Hepatocyte (in vitro differentiated cells): Measurements from ENCODE around the gene KCNMA1. TPM values are rescaled to one million over a fixed set of nuclear protein-coding genes. Genes with fewer than 3 reads are reported as not detected.

Source experiments
- DNase-seq: peaks from one replicate; pipeline ENCODE4 v3.0.0-alpha.2; 2016; ENCODE audit warnings: low spot score
- H2AFZ ChIP-seq: fragments of 200-600 bp; sonication (generic); 2 replicates; pipeline ENCODE4 v1.6.0; 2016; ENCODE audit warnings: antibody characterized with exemption, mild to moderate bottlenecking
- H3K27ac ChIP-seq: fragments of 200-600 bp; sonication (generic); 2 replicates; pipeline ENCODE4 v1.5.1; 2016; ENCODE audit warnings: mild to moderate bottlenecking
- H3K27me3 ChIP-seq: fragments of 200-600 bp; sonication (generic); 2 replicates; pipeline ENCODE4 v1.6.1; 2016
- H3K36me3 ChIP-seq: fragments of 200-600 bp; sonication (generic); replicated peaks from 2 replicates; pipeline ENCODE4 v1.5.1; 2016; ENCODE audit warnings: low read depth; ENCODE audit not compliant: insufficient read depth
- H3K4me1 ChIP-seq: fragments of 200-600 bp; sonication (generic); 2 replicates; pipeline ENCODE4 v1.5.1; 2016; ENCODE audit warnings: mild to moderate bottlenecking, moderate library complexity; ENCODE audit not compliant: insufficient read depth
- H3K4me2 ChIP-seq: fragments of 200-600 bp; sonication (generic); 2 replicates; pipeline ENCODE4 v1.6.0; 2016
- H3K4me3 ChIP-seq: fragments of 200-600 bp; sonication (generic); 2 replicates; pipeline ENCODE4 v1.5.1; 2016; ENCODE audit warnings: mild to moderate bottlenecking
- H3K79me2 ChIP-seq: fragments of 200-600 bp; sonication (generic); 2 replicates; pipeline ENCODE4 v1.6.0; 2017; ENCODE audit warnings: mild to moderate bottlenecking
- H3K9me2 ChIP-seq: fragments of 200-600 bp; sonication (generic); replicated peaks from 2 replicates; pipeline ENCODE4 v1.6.0; 2017; ENCODE audit warnings: mild to moderate bottlenecking; ENCODE audit not compliant: insufficient read depth
- H3K9me3 ChIP-seq: fragments of 200-600 bp; sonication (generic); 2 replicates; pipeline ENCODE4 v1.5.1; 2016; ENCODE audit warnings: low read depth, mild to moderate bottlenecking
- H4K20me1 ChIP-seq: fragments of 200-600 bp; sonication (generic); 2 replicates; pipeline ENCODE4 v1.6.0; 2016; ENCODE audit warnings: mild to moderate bottlenecking; ENCODE audit not compliant: insufficient read depth, poor library complexity, severe bottlenecking
- EZH2 ChIP-seq: fragments of 200-600 bp; sonication (generic); IDR thresholded peaks from 2 replicates; pipeline ENCODE4 v1.6.1; 2016; ENCODE audit warnings: antibody characterized with exemption, mild to moderate bottlenecking, borderline replicate concordance
- EZH2phosphoT487 ChIP-seq: fragments of 200-600 bp; sonication (generic); IDR thresholded peaks from one replicate; pipeline ENCODE4 v1.6.1; 2018; ENCODE audit warnings: antibody characterized with exemption, mild to moderate bottlenecking, low read depth, moderate library complexity; ENCODE audit not compliant: unreplicated experiment, severe bottlenecking
- WGBS: methylation state at CpG from one replicate; pipeline ENCODE4 v1.1.6; 2016; ENCODE audit warnings: low lambda C conversion rate; ENCODE audit errors: missing lambda C conversion rate; 5-methylcytosine and 5-hydroxymethylcytosine counted together
- polyA plus RNA-seq: library from polyadenylated mRNA; unstranded; fragments of >200 nt; fragmentation: Nextera tagmentation; extraction: Ambion mirVana; gene quantifications from 2 replicates; pipeline ENCODE4 v1.2.1, GENCODE V29; 2016
- total RNA-seq: library from RNA; depleted of rRNA; stranded (reverse); fragments of >200 nt; gene quantifications from 2 replicates; pipeline ENCODE4 v1.2.3, GENCODE V29; 2014
- TF ChIP-seq, protein P1 (sequence below): fragments of 200-600 bp; sonication (generic); IDR thresholded peaks from 2 replicates; pipeline ENCODE4 v1.5.1; 2016; ENCODE audit warnings: antibody characterized with exemption, mild to moderate bottlenecking; ENCODE audit not compliant: poor library complexity

The KCNMA1 gene
- total and polyA plus RNA-seq, 2 experiments from 2014 or later, result 42.6 to 73.3 TPM

DNA sequence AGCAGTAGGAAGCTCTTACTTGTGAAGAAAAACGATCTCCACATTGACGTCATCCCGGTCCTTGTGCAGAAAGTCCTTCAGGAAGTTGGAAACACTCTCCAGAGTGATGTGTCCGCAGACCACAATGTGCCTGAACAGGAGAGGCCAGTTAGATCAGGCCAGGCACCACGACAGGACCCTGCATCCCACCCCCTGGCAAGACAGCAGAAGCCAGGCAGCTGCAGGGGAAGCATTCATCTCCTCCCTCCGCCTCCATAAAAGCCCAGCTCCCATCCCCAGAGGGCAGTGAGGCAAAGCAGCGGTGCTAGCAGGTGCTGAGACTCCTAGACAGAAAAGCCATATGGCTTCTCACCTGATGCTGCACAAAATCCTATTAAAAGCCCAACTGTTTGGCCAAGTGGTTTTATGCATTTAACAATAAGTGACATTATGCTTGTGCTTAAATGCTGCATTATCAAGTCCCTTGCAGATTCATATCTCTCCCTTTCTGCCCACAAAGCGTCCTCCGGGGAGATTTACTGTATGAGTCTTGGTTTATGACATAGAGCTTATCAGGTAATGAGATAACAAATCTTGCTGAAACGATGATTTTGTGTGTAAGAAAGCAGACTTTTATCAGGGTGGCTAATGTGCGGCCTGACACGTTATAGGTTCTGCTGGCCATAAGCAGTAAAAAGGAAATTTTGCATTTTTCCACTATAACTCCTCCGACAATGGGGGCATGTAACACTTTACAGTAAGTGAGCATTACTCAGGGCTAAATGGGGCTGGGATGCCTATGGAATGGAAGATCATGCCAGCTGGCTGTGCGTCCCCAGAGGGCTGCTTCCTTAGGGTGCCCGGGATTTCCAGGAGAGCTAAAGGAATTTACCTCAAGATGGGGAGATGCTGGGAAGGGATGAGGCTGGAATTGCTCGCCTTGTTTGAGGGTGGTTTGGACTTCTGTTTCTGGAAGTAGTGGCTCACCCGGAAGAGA is 546.9 kb downstream of the KCNMA1 start:
- no peak overlapping the region for H3K4me3 ChIP-seq
- no peaks in the 10 kb centered on the region for H3K9me3 ChIP-seq
- DNase-seq, result no peak
- H3K27ac ChIP-seq, result no peak overlapping the region
- TF ChIP-seq EZH2phosphoT487, result no peak
- TF ChIP-seq, protein P1, sequence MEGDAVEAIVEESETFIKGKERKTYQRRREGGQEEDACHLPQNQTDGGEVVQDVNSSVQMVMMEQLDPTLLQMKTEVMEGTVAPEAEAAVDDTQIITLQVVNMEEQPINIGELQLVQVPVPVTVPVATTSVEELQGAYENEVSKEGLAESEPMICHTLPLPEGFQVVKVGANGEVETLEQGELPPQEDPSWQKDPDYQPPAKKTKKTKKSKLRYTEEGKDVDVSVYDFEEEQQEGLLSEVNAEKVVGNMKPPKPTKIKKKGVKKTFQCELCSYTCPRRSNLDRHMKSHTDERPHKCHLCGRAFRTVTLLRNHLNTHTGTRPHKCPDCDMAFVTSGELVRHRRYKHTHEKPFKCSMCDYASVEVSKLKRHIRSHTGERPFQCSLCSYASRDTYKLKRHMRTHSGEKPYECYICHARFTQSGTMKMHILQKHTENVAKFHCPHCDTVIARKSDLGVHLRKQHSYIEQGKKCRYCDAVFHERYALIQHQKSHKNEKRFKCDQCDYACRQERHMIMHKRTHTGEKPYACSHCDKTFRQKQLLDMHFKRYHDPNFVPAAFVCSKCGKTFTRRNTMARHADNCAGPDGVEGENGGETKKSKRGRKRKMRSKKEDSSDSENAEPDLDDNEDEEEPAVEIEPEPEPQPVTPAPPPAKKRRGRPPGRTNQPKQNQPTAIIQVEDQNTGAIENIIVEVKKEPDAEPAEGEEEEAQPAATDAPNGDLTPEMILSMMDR, result no peak
- H2AFZ ChIP-seq, result no peak overlapping the region
- no peaks in the 10 kb centered on the region for H3K79me2 ChIP-seq
- no peak overlapping the region for H3K4me2 ChIP-seq
- peaks cover 3% of the 10 kb centered on the region for H3K27me3 ChIP-seq
- H3K4me1 ChIP-seq, result no peaks in the 10 kb centered on the region
- no peaks in the 10 kb centered on the region for H3K9me2 ChIP-seq
- H3K36me3 ChIP-seq, result no peaks in the 10 kb centered on the region
- no peaks in the 10 kb centered on the region for H4K20me1 ChIP-seq
- 63% methylated on average over 17 of the region's 17 CpGs for WGBS

DNA sequence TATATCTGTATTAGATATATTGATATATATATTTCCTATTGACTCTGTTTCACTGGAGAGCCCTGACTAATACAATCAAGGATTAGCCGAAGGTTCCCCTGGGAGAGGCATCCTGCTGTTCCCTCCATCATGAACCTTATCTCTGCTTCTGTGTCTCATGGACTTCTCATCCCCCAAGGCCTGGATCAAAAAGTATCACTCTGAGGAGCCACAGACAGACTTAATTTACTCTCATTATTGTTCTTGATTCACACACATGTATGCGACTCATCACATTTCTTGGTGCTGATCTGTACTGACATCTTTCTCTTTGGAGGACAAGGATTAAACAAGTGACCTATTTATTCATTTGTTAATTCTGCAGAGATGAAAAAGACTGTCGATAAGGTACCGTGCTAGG is 550.2 kb downstream of the KCNMA1 start:
- H4K20me1 ChIP-seq, result no peaks in the 10 kb centered on the region
- no peak overlapping the region for H3K4me2 ChIP-seq
- H3K79me2 ChIP-seq, result no peaks in the 10 kb centered on the region
- no peaks in the 10 kb centered on the region for H3K36me3 ChIP-seq
- H3K27ac ChIP-seq, result no peak overlapping the region
- TF ChIP-seq EZH2 (no peak), EZH2phosphoT487 (no peak)
- TF ChIP-seq, protein P1, result no peak
- WGBS, result 98% methylated on average over 4 of the region's 4 CpGs
- no peak for DNase-seq
- peaks cover 2% of the 10 kb centered on the region for H3K27me3 ChIP-seq
- H3K4me1 ChIP-seq, result no peaks in the 10 kb centered on the region
- no peak overlapping the region for H3K4me3 ChIP-seq
- no peaks in the 10 kb centered on the region for H3K9me3 ChIP-seq
- H3K9me2 ChIP-seq, result no peaks in the 10 kb centered on the region
- no peak overlapping the region for H2AFZ ChIP-seq

DNA sequence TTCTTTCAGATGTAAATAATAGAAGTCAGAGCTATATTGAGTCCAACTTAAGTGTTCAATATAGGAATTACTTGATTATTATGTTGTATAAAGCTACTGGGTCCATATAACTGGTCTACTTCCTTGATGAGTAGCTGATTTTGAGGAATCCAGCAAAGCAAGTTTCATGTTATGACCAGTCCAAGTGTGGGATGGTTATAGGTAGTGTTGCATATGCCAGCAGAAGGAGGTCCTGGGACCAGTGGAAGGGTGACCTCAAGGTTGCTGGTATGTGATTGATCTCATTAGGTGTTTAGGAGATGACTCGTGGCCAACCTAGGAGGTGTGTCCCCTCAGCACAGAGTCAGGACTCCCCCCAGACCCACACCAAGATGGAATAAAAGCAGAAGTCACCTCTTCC is 551.5 kb downstream of the KCNMA1 start:
- no peak for DNase-seq
- WGBS, result 82% methylated on average over 1 of the region's 1 CpG
- Histone ChIP-seq H3K36me3 (no peaks in the 10 kb centered on the region), H3K4me1 (no peaks in the 10 kb centered on the region), H3K9me2 (no peaks in the 10 kb centered on the region), H3K79me2 (no peaks in the 10 kb centered on the region), H3K27ac (no peak overlapping the region), H2AFZ (no peak overlapping the region), H3K4me2 (no peak overlapping the region), H4K20me1 (no peaks in the 10 kb centered on the region), H3K4me3 (no peak overlapping the region), H3K9me3 (no peaks in the 10 kb centered on the region), H3K27me3 (no peaks in the 10 kb centered on the region)
- TF ChIP-seq, protein P1, result no peak
- TF ChIP-seq EZH2 (no peak), EZH2phosphoT487 (no peak)
